PC-3 (cell line): ENCODE measurements around the gene MARCHF6.

Experiments used
- CTCF ChIP-seq: fragments of 300-600 bp; sonication (generic); conservative IDR thresholded peaks from 2 replicates; pipeline ENCODE4 v1.5.1; 2017; ENCODE audit warnings: antibody characterized with exemption, low read depth, mild to moderate bottlenecking, low read length
- EZH2 ChIP-seq: fragments of 300-600 bp; sonication (generic); IDR thresholded peaks from one replicate; pipeline ENCODE4 v1.6.1; 2017; ENCODE audit warnings: antibody characterized with exemption, mild to moderate bottlenecking, low read length; ENCODE audit not compliant: unreplicated experiment
- EZH2phosphoT487 ChIP-seq: fragments of 300-600 bp; sonication (generic); IDR thresholded peaks from 2 replicates; pipeline ENCODE4 v1.6.1; 2018; ENCODE audit warnings: mild to moderate bottlenecking, antibody characterized with exemption, low read length, borderline replicate concordance

DNA sequence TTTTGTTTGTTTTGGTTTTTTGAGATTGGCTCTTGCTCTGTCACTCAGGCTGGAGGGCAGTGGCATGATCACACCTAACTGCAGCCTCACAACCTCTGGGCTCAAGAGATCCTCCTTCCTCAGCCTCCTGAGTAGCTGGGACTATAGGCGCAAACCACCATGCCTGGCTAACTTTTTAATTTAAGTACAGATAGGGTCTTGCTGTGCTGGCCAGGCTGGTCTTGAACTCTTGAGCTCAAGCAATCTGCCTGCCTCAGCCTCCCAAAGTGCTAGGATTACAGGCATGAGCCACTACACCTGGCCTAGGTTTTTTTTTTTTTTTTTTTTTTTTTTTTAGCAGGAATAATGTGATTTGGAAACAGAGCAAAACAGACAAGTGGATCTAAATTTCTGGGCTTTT lies 37.6 kb downstream of the MARCHF6 start:
- TF ChIP-seq CTCF: no peak
- TF ChIP-seq EZH2: no peak
- TF ChIP-seq EZH2phosphoT487: no peak
